ENCODE data around the gene TMEM92.
"Not testable (repeated sequence)": the region's sequence is repeated elsewhere in the genome, so short reads cannot be mapped to it uniquely, and the experiment has no call there.

The TMEM92 gene

DNA sequence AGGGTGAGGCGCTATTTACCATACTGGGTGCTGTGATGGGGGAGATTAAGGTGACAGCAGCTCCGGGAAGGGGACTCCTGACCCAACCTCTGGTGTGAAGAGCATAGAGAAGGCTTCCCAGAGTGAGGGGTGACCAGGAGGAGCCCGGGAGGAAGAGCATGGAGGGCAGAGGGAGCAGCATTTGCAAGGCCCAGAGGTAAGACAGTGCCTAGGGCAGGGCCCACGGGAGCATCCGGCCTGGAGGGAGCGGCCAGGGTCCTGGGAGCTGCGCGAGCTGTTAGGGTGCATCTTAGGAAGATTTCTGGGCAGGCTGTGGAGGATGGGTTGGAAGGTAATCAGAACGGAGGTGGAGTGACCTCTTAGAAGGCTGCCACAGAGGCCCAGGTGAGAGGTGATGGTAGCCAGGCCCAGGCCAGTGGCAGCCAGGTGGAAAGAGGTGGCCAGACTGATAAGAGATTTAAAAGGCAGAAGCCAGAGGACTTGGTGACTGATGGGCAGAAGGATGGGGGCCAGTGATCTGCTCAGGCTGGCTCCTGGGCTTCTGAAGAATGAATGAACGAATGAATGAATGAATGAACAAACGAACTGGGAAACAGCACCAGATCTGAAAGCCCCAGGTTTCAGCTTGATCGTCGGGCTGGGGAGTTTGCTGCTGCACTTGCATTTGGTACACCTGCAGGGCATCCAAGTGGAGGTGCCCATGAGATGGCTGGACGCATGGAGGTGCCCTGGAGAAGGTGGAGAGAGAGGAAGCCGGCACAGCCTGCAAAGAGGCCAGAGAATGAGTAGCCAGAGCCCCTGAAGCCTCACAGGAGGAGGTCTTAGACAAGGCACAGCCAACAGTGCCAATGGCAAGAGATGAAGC, 13.0 kb upstream of the TMEM92 start:
- H3K4me3 ChIP-seq (ENCODE audit: low read depth, low read length) = no peak overlapping the region
- no peak for DNase-seq (ENCODE audit: low read depth)

GRCh38 chr17:50262001-50262794, 12.1 kb upstream of the TMEM92 start:
- H3K4me3 ChIP-seq (ENCODE audit: low read depth, low read length) = no peak overlapping the region
- DNase-seq (ENCODE audit: low read depth) = no peak

- peak overlapping the region; percentile 12 for H3K4me3 ChIP-seq (ENCODE audit: low read depth, low read length)
- no peak for DNase-seq (ENCODE audit: low read depth)
These were observed 10.7 kb upstream of the TMEM92 start for GRCh38 chr17:50263331-50264262.

DNA sequence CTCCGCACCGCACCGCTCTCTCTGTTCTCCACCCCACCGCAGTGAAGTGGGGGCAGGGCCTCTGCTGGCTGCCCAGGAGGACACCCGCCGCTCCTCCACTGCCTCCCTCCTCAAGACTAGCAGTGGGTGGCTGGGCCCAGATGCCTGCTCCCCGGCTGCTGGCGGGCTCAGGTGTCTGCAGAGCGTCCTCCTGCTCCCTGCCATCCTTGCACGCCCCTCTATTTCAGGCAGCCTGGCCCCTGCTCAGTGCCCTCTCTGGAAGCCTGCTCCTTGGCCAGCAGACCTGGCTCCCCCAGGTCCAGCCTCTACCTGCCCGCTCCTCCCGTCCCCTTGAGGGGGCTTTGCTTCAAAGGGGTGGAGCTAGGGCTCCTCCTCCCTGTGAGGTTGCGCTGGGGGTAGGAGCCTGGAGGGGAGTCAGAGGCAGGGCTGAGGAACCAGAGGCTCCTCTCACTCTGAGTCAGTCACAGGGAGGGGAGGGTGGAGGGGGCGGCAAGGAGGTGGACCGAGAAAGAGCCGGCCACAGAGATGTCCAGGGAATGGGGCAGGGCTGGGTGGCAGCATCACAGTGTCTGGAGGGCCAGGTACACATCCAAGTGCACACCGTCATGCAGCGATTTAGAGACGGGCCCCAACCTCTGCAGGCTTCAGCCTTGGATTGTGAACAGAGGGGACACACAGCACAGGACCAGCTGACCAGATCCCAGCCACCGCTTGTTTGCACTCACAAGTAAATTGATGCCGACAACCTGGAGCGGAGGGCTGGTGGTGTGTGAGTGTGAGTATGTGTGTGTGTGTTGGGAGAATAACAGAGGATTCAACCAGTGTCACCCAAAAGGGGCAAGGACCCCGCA, 9.8 kb upstream of the TMEM92 start:
- H3K4me3 ChIP-seq (ENCODE audit: low read depth, low read length) = peak overlapping the region; percentile 12
- no peak for DNase-seq (ENCODE audit: low read depth)

DNA sequence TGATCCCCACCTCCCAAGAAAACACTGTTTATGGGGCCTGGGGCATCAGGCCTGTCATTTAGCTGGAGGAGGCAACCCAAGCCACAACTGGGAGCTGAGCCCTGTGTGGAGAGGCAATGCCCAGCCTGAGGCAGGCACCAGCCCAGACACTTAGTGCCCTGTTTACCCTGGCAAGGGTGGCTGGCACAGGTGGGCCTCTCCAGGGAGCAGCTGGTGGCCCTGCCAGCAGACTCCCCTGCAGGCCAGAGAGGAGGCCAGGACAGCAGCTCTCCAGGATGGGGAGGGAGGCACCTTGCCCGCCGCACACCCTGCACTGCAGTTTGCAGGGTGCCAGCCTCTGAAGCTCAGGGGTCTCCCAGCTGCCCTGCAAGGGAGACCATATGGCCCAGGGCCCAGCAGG, 9.1 kb upstream of the TMEM92 start:
- DNase-seq (ENCODE audit: low read depth) = no peak
- no peak overlapping the region for H3K4me3 ChIP-seq (ENCODE audit: low read depth, low read length)

- peak overlapping the region; percentile 30 for H3K4me3 ChIP-seq (ENCODE audit: low read depth, low read length)
- DNase-seq (ENCODE audit: low read depth) = no peak
These were observed 8.5 kb upstream of the TMEM92 start for GRCh38 chr17:50265690-50266315.

DNA sequence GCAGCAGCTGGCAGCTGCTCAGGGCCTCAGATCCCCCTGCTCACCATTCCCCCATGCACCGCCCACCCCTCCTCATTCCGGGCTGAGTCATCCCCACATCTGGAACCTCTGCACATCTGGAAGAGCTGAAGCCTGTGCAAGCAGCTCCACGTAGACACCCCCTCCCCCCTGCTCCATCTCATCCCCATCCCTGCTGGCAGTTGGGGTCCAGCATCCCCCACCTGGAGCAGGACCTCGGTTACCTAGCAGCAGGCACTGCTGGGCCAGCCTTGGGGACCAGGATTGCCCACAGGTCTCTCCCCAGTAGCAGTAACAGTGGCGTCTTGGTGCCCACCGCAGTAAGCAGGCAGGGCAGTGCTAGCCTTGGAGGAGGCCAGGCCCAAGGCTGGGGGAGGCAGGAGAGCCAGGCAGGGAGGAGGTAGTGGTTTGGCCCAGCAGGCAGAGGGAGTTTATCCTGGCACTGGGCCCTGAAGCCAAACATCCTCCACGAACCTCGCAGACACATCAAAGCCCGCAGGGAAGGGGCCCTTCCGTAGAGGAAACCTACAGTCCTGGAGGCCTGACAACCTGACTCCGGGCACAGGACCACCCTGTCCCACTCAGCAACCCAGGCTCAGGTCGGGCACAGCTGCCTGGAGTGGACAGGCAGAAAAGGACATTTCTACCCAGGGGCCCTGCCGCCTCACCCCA, 7.7 kb upstream of the TMEM92 start:
- peak overlapping the region; percentile 30 for H3K4me3 ChIP-seq (ENCODE audit: low read depth, low read length)
- peak; percentile 84 for DNase-seq (ENCODE audit: low read depth)

DNA sequence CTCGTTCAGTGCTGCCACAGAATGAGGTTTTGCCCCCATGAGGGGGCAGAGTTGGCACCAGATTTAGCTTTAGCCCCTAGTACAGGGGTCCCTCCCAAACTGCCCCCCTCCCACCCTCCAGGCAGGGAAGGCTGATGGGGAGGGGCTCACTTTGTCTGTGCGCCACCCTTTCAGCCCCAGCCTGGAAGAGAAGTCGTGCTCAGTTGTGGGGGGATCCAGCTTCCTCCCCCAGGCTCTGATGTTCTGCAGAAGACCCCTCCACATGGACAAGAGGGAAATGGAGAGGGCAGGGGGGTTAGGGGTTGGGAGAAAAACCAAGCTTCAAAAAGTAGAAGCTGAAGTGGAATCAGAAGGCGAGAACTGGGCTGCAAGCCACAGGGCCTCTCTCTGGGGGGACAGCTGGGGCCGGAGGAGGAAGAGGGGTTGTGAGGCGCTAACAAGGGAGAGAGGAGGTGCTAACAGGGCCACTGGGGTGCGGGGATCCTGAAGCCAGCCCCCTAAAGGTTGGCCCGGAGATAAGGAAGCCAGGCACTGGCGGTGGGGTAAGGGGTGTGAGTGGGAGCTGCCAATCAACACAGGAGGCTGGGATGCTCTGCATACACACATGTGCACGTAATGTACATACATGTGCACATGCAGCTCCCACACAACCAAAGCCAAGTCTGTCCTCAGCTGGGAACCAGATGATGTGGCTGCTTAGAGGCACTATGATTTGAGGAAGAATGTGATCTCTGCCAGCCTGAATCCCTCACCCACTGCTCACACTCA, 7.0 kb upstream of the TMEM92 start:
- H3K4me3 ChIP-seq (ENCODE audit: low read depth, low read length) = peak overlapping the region; percentile 30
- DNase-seq (ENCODE audit: low read depth) = no peak

GRCh38 chr17:50268026-50268425, 6.2 kb upstream of the TMEM92 start:
- H3K4me3 ChIP-seq (ENCODE audit: low read depth, low read length) = no peak overlapping the region
- DNase-seq (ENCODE audit: low read depth) = no peak

GRCh38 chr17:50268743-50269275, 5.5 kb upstream of the TMEM92 start:
- DNase-seq (ENCODE audit: low read depth) = no peak

DNA sequence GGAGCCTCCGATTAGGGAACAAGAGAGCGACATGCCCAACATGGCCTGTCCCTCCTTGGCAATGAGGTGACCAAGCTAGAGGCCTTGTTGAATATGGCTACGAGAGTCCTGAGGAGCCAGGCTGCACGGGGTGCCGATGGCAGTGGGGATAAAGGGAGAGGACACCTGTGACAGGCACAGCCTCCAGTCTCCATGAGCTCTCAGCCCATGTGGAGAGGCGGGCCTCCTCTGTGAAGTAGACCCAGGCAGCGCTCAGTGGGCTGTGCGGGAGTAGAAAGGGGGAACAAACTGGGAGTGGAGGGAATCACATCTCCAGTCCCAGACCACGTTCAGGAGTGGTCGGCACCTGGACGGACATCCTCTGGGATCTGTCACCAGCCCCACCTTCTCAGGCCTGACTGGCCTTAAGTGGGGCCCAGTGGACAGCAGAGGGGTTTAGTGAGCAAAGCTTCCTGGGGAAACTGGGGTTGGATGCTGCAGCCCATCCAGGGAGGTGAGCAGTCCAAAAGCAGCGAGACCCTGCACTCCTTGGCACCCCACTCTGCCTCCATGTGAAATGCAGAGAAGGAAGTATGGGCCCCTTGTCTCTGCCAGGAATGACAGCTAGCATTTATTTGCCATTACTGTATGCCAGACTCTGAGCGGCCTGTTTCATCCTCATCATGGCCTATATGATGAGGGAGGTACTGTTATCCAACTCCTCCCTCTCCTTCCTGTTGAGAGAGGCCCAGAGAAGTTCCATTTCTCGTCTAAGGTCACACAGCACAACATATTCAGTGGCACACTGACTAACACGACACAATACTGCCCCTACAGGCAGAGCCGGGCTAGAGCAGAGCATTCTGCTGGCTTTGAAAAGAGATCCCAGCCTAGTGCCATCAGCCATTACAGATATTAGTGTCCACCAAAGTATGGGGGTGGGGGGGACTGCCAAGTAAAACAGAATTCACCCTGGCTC, 4.5 kb upstream of the TMEM92 start:
- DNase-seq (ENCODE audit: low read depth) = no peak
- peak overlapping the region; percentile 14 for H3K4me3 ChIP-seq (ENCODE audit: low read depth, low read length)

More at GRCh38 chr17:50268743-50269275, 5.5 kb upstream of the TMEM92 start:
- no peak overlapping the region for H3K4me3 ChIP-seq (ENCODE audit: low read depth, low read length)

GRCh38 chr17:50270435-50271362, 3.6 kb upstream of the TMEM92 start:
- H3K4me3 ChIP-seq (ENCODE audit: low read depth, low read length) = peak overlapping the region; percentile 14
- no peak for DNase-seq (ENCODE audit: low read depth)

GRCh38 chr17:50271363-50271750, 2.9 kb upstream of the TMEM92 start:
- not testable (repeated sequence) for DNase-seq (ENCODE audit: low read depth); H3K4me3 ChIP-seq (ENCODE audit: low read depth, low read length)

DNA sequence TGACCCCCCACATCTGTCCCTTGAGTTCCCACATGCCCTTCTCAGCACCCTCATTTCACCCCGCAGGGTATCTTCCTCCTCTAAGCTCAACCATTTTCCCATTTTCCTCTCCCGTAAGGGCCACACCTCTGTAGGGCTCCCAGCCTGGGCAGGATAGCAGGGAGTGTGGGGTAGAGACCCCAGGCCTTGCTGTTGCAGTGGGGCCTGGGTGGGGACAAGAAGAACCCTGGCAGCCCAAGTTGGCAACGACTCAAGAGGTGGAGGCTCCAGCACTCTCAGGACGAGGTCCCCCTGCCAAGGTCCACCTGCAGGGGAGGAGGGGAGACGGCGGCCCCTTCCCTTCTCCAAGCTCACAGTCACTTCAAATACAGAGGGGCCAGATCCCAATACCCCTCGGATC, 2.0 kb upstream of the TMEM92 start:
- peak overlapping the region; percentile 50 for H3K4me3 ChIP-seq (ENCODE audit: low read depth, low read length)
- no peak for DNase-seq (ENCODE audit: low read depth)

All from skeletal muscle cell (primary cell).